ENCODE results near the gene DLL3. TPM values are rescaled to one million over a fixed set of nuclear protein-coding genes. Genes with fewer than 3 reads are reported as not detected.

DLL3 gene
- total RNA-seq, 2 donors from 2014 or later = not detected

DNA sequence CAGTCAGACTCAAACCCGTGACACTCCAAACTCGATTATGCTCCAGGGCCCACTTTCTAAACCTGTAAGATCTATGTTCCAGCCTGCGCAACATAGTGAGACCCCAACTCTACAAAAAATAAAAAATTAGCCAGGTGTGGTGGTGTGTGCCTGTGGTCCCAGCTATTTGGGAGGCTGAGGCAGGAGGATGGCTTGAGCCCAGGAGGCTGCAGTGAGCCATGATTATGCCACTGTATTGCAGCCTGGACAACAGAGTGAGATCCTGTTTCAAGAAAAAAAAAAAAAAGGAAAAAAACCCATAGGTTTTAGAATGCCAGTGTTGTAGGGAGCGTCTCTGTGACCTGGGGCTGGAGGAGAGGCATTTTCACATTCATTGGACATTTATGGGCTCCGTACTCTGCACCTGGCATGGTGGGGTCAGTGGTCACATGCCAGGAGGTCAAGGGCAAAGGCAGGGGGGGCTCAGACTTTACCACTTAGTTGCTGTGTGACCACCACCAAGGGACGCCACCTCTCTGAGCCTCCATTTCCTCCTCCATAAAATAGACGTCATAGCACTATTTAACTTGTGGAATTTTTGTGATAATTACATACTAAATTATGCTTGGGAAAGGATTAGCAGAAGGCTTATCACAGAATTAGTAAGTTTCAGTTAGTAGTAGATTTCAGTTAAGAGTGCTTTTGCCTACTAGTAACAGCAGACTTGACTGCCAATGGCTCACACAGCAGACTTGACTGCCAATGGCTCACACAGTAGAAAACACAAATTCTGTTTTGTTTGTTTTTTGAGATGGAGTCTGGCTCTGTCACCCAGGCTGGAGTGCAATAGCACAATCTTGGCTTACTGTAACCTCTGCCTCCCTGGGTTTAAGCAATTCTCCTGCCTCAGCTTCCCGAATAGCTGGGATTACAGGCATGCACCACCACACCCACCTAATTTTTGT lies 22.1 kb downstream of the DLL3 start:
- intact Hi-C loops (cut with DNase I) = no loop called here
- Histone ChIP-seq H3K4me3 (no peak overlapping the region), H3K4me1 (peaks cover 1% of the 10 kb centered on the region), H3K36me3 (replicated peaks in 1 of 2; ENCODE audit: insufficient read depth in 1 of 2, low read depth in 2 of 2) (no peaks in the 10 kb centered on the region), H3K27ac (no peak overlapping the region), H3K27me3 (peaks cover 0 to 1% of the 10 kb centered on the region in 2 donors), H3K9me3 (no peaks in the 10 kb centered on the region)
- TF ChIP-seq POLR2A (IDR thresholded peaks at IDR 0.05) = no peak
- WGBS, 2 donors = 65 to 71% methylated on average over 8 of the region's 8 CpGs
- ATAC-seq = no peak
- DNase-seq = no peak

DNA sequence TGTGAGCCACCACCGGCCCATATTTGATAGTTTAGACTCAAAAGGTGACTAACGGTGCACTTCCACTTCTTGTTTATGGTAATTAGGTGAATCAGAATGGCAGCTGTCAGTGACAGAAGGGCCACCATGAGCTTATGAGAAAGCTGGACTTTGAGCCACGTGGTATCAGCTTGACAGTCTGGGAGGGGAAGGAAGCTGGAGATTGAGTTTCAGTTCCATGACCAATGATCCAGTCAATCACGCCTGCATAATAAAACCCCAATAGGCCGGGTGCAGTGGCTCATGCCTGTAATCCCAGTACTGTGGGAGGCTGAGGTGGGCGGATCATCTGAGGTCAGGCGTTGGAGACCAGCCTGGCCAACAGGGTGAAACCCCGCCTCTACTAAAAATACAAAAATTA lies 25.7 kb downstream of the DLL3 start:
- no peaks in the 10 kb centered on the region for H3K9me3 ChIP-seq
- no peaks in the 10 kb centered on the region for H3K4me1 ChIP-seq
- intact Hi-C loops (cut with DNase I) = no loop called here
- TF ChIP-seq, protein P1, sequence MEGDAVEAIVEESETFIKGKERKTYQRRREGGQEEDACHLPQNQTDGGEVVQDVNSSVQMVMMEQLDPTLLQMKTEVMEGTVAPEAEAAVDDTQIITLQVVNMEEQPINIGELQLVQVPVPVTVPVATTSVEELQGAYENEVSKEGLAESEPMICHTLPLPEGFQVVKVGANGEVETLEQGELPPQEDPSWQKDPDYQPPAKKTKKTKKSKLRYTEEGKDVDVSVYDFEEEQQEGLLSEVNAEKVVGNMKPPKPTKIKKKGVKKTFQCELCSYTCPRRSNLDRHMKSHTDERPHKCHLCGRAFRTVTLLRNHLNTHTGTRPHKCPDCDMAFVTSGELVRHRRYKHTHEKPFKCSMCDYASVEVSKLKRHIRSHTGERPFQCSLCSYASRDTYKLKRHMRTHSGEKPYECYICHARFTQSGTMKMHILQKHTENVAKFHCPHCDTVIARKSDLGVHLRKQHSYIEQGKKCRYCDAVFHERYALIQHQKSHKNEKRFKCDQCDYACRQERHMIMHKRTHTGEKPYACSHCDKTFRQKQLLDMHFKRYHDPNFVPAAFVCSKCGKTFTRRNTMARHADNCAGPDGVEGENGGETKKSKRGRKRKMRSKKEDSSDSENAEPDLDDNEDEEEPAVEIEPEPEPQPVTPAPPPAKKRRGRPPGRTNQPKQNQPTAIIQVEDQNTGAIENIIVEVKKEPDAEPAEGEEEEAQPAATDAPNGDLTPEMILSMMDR (IDR thresholded peaks at IDR 0.05) = no peak
- no peak for TF ChIP-seq POLR2A (IDR thresholded peaks at IDR 0.05)
- DNase-seq = no peak
- no peak overlapping the region for H3K4me3 ChIP-seq
- no peak for ATAC-seq
- no peak overlapping the region for H3K27ac ChIP-seq
- no peaks in the 10 kb centered on the region for H3K27me3 ChIP-seq
- 68 to 93% methylated on average over 7 to 8 of the region's 8 CpGs for WGBS, 2 donors
- no peaks in the 10 kb centered on the region for H3K36me3 ChIP-seq (replicated peaks in 1 of 2; ENCODE audit: insufficient read depth in 1 of 2, low read depth in 2 of 2)

DNA sequence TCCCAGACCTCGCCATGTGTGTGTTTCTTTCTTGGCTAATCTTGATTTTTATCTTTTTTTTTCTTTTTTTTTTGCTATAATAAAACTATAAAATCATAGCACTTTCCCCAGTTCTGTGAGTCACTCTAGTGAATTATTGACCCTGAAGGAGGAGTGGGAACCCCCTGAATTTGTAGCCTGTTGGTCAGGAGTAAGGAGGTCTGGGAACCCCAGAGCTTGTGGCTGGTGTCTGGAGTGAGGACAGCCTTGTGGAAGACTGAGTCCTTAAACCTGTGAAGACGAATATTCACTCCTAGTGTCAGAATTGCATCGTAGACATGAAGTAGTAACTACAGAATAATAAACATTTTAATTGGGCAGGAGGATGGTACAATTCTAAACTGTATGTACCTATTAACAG lies 26.5 kb downstream of the DLL3 start:
- TF ChIP-seq POLR2A (IDR thresholded peaks at IDR 0.05) = no peak
- TF ChIP-seq, protein P1 (IDR thresholded peaks at IDR 0.05) = no peak
- Histone ChIP-seq H3K27me3 (no peaks in the 10 kb centered on the region), H3K36me3 (replicated peaks in 1 of 2; ENCODE audit: insufficient read depth in 1 of 2, low read depth in 2 of 2) (no peaks in the 10 kb centered on the region), H3K9me3 (no peaks in the 10 kb centered on the region), H3K4me3 (no peak overlapping the region), H3K27ac (no peak overlapping the region), H3K4me1 (no peaks in the 10 kb centered on the region)
- intact Hi-C loops (cut with DNase I) = no loop called here
- no peak for DNase-seq
- 95 to 100% methylated on average over 3 of the region's 3 CpGs for WGBS, 2 donors
- ATAC-seq = no peak

DNA sequence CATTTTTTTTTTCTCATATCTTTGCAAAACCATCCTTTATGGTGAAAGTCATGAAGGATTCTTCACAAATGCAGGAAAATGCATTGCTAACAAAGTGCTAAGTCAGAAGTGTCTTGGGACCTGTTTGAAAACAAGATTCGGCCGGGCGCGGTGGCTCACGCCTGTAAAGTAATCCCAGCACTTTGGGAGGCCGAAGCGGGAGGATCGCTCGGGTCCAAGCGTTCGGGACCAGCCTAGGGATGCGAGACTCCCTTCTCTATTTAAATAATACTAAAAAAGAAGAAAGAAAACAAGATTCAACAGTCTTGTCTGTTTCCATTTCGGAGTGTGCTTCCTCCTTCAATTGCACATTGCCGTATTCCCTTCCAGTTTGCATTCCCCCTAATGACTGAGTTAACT lies 33.1 kb downstream of the DLL3 start:
- Histone ChIP-seq H3K27me3 (no peaks in the 10 kb centered on the region), H3K36me3 (replicated peaks in 1 of 2; ENCODE audit: insufficient read depth in 1 of 2, low read depth in 2 of 2) (no peaks in the 10 kb centered on the region), H3K27ac (peak overlapping the region in 3 of 4 donors; percentile 44 to 75 (median 66)), H3K4me3 (peak overlapping the region; percentile 75 to 97), H3K9me3 (no peaks in the 10 kb centered on the region), H3K4me1 (peaks cover 12% of the 10 kb centered on the region)
- no peak for TF ChIP-seq POLR2A (IDR thresholded peaks at IDR 0.05)
- TF ChIP-seq, protein P1 (IDR thresholded peaks at IDR 0.05) = no peak
- no peak for ATAC-seq
- WGBS, 2 donors = 17 to 37% methylated on average over 14 of the region's 14 CpGs
- intact Hi-C loops (cut with DNase I) = loop anchor here (10.0 kb wide), 2 partner anchors 57 to 87 kb away; partner anchors contain the start of gene SUPT5H
- DNase-seq = no peak

DNA sequence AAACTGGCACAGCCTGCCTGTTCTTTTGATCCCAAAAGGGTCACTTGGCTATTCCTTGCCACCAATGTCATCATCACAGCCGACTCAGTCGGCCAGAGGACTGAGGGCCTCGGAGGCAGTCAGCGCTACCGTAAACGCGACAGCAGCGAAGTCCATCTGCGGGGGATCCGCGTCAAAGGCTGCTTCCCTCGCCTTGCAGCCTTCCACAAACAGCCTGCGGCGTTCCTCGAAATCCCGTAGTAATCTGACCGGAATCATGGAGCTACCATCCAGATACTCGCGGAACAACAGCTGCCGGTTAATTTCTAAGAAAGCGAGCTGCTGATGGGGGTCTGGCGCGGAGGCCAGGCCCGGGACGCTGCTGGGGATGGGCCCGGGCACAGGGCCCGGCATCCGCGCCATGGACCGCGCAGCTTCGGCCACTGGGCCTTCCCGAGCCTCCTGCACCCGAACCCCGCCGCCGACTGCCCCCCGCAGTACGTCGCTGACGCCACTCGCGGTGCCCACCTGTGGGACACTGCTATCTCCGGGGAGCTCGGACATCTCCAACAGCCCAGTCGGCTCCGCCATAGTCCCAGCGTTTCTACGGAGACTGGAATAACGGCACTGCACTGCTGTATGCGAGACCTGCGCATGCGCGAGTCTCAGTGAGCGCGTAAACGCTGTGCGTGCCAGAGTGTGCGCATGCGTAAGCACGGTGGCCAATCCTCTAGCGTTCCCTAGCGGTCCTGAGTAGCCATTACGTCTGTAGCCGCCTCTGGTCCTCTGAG lies 33.7 kb downstream of the DLL3 start, which contains the start of gene EID2B:
EID2B (minus strand) TSS at position 620 of the 770 bp plus-strand sequence; CDS start at position 570, 50 bp downstream.
- DNase-seq (peak; percentile 96 to 98 (median 96)), ATAC-seq (peak; percentile 100)
- Histone ChIP-seq H3K9me3 (no peaks in the 10 kb centered on the region), H3K27ac (peak within 1 kb of the TSS in 3 of 4 donors; percentile 44 to 75 (median 66)), H3K4me3 (peak within 1 kb of the TSS; percentile 75 to 97), H3K27me3 (no peaks in the 10 kb centered on the region), H3K4me1 (peaks cover 12% of the 10 kb centered on the region), H3K36me3 (replicated peaks in 1 of 2; ENCODE audit: insufficient read depth in 1 of 2, low read depth in 2 of 2) (no peaks in the 10 kb centered on the region)
- intact Hi-C loops (cut with DNase I) = loop anchor here (10.0 kb wide), 2 partner anchors 58 to 88 kb away; partner anchors contain the start of gene SUPT5H
- WGBS, 2 donors = 0 to 1% methylated on average over 14 to 65 of the region's 65 CpGs
- TF ChIP-seq, protein P1 (IDR thresholded peaks at IDR 0.05) = peak; percentile 95 to 100 (median 99)
- peak in 2 of 3 donors; percentile 47 to 53 for TF ChIP-seq POLR2A (IDR thresholded peaks at IDR 0.05)
